Mesendoderm (in vitro differentiated cells): Measurements from ENCODE around the gene SLAMF6.
A peak's percentile ranks its signal among the peaks of the same experiment; 100 is the strongest.

Source experiments
- DNase-seq: peaks from one replicate; pipeline ENCODE4 v3.0.0; 2013
- H2AK5ac ChIP-seq: 2 replicates; pipeline ENCODE4 v1.6.1; 2013; ENCODE audit warnings: low read length, inconsistent platforms
- H2BK120ac ChIP-seq: 2 replicates; pipeline ENCODE4 v1.6.1; 2013; ENCODE audit warnings: low read depth, mild to moderate bottlenecking, low read length, moderate library complexity, mixed read lengths
- H2BK15ac ChIP-seq: replicated peaks from 2 replicates; pipeline ENCODE4 v1.6.1; 2013; ENCODE audit warnings: low read depth, mild to moderate bottlenecking, moderate library complexity
- H2BK5ac ChIP-seq: 2 replicates; pipeline ENCODE4 v1.6.1; 2013; ENCODE audit warnings: low read length, inconsistent platforms
- H3K18ac ChIP-seq: 2 replicates; pipeline ENCODE4 v1.6.1; 2013; ENCODE audit warnings: mild to moderate bottlenecking, low read length, mixed read lengths
- H3K23ac ChIP-seq: one replicate; pipeline ENCODE4 v1.6.1; 2013; ENCODE audit warnings: low read length
- H3K27ac ChIP-seq: 2 replicates; pipeline ENCODE4 v1.5.1; 2013; ENCODE audit warnings: low read depth, mild to moderate bottlenecking, inconsistent platforms, low read length, moderate library complexity
- H3K27me3 ChIP-seq: 2 replicates; pipeline ENCODE4 v1.6.1; 2013; ENCODE audit warnings: low read length, control low read depth, mild to moderate bottlenecking, inconsistent platforms; ENCODE audit not compliant: insufficient read depth, poor library complexity
- H3K36me3 ChIP-seq: 2 replicates; pipeline ENCODE4 v1.6.1; 2013; ENCODE audit warnings: low read length, inconsistent platforms; ENCODE audit not compliant: control insufficient read depth, insufficient read depth
- H3K4ac ChIP-seq: one replicate; pipeline ENCODE4 v1.6.1; 2013; ENCODE audit warnings: low read depth, mild to moderate bottlenecking, low read length, moderate library complexity
- H3K4me1 ChIP-seq: 2 replicates; pipeline ENCODE4 v1.6.1; 2013; ENCODE audit warnings: low read depth, low read length, inconsistent platforms; ENCODE audit not compliant: control insufficient read depth
- H3K4me2 ChIP-seq: 2 replicates; pipeline ENCODE4 v1.6.1; 2013; ENCODE audit warnings: low read length
- H3K4me3 ChIP-seq: 2 replicates; pipeline ENCODE4 v1.5.1; 2013; ENCODE audit warnings: mild to moderate bottlenecking, low read length
- H3K56ac ChIP-seq: one replicate; pipeline ENCODE4 v1.6.1; 2013; ENCODE audit warnings: low read length
- H3K79me1 ChIP-seq: 2 replicates; pipeline ENCODE4 v1.6.1; 2013; ENCODE audit warnings: low read length, inconsistent platforms
- H3K79me2 ChIP-seq: 2 replicates; pipeline ENCODE4 v1.6.1; 2013; ENCODE audit warnings: mild to moderate bottlenecking, low read length; ENCODE audit not compliant: control insufficient read depth, insufficient read depth
- H3K9ac ChIP-seq: 2 replicates; pipeline ENCODE4 v1.6.1; 2013; ENCODE audit warnings: low read length, inconsistent platforms
- H4K5ac ChIP-seq: one replicate; pipeline ENCODE4 v1.6.1; 2013; ENCODE audit warnings: low read length
- H4K8ac ChIP-seq: one replicate; pipeline ENCODE4 v1.6.1; 2013; ENCODE audit warnings: low read depth, mild to moderate bottlenecking, control low read depth, low read length, moderate library complexity
- WGBS: extraction: QIAGEN DNeasy Blood & Tissue Kit; methylation state at CpG from one replicate; pipeline ENCODE4 v1.1.7; 2013; ENCODE audit warnings: low lambda C conversion rate, missing lambda C conversion rate; ENCODE audit not compliant: insufficient coverage; ENCODE audit errors: extremely low coverage; 5-methylcytosine and 5-hydroxymethylcytosine counted together

SLAMF6 gene

DNA sequence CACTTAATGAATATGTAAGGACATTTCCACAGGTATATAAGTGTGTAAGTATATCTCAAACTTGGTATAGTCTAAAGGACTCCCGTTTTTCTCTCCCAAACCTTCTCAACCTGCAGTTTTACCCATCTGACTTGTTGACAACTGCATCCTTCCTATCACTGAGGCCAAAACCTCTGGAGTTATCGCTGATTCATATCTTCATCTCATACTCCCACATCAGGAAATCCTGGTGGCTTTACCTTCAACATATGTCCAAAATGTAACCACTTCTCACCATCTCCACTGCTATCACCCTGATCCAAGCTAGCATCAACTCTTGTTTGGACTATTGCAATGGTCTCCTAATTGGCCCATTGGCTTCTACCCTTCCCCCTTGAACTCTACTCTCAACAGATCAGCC lies 30.4 kb downstream of the SLAMF6 start:
- Histone ChIP-seq H3K4ac (no peak overlapping the region), H3K23ac (no peak overlapping the region), H2BK15ac (no peak overlapping the region), H3K79me1 (no peaks in the 10 kb centered on the region), H4K8ac (no peak overlapping the region), H3K18ac (no peak overlapping the region), H2BK5ac (no peak overlapping the region), H3K9ac (no peak overlapping the region), H3K36me3 (no peaks in the 10 kb centered on the region), H3K4me2 (no peak overlapping the region), H3K79me2 (no peaks in the 10 kb centered on the region), H3K56ac (no peak overlapping the region), H3K4me1 (no peaks in the 10 kb centered on the region), H4K5ac (no peak overlapping the region), H2BK120ac (no peak overlapping the region), H3K27me3 (no peaks in the 10 kb centered on the region), H3K27ac (no peak overlapping the region), H2AK5ac (no peak overlapping the region), H3K4me3 (no peak overlapping the region)
- DNase-seq = no peak
- no CpG with 5 or more reads among the region's 2 CpGs for WGBS

DNA sequence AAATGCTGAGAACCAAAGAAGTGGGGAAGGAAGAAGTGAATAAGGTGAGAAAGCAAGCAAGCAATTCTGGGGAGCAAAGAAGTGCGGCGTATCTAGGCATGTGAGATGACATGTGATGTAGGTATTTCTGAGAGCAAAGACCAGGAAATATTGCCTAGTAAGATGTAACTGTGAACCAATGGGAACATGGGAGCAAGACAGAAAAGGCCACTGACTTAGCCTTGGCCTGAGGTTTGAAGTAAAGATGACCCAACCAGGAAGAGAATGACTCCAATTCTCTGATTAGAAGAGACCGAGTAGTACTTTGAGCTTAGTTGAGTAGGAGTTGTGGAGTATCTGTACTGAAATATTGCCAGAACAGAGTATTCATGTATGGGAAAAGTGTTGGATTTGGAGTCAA lies 31.1 kb downstream of the SLAMF6 start:
- Histone ChIP-seq H3K4me3 (no peak overlapping the region), H2BK5ac (no peak overlapping the region), H3K23ac (no peak overlapping the region), H3K9ac (no peak overlapping the region), H4K5ac (no peak overlapping the region), H3K79me1 (no peaks in the 10 kb centered on the region), H2BK15ac (no peak overlapping the region), H3K4me1 (no peaks in the 10 kb centered on the region), H3K27ac (no peak overlapping the region), H2BK120ac (no peak overlapping the region), H3K56ac (no peak overlapping the region), H3K36me3 (no peaks in the 10 kb centered on the region), H3K4me2 (no peak overlapping the region), H3K27me3 (no peaks in the 10 kb centered on the region), H3K79me2 (no peaks in the 10 kb centered on the region), H3K18ac (no peak overlapping the region), H2AK5ac (no peak overlapping the region), H3K4ac (no peak overlapping the region), H4K8ac (no peak overlapping the region)
- DNase-seq = no peak
- no CpG with 5 or more reads among the region's 3 CpGs for WGBS

DNA sequence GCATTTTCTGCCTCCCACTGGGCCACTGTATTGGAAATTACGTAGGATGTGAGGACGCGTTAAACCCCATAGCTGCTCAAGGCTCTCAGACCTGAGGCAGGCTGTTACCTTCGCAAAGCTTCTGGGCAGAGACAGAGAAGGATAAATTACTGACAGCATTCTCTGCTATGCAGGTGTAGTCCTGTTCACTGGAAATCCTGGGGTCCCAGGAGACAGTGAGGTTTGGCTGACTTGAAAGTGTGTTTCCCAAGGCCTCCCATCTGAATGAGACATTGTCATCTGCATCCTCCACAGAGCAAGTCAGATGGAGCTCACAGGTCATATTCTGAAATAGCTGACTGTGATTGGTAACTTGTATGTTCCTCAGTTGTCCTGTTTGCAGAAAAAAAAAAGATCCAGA lies 32.0 kb downstream of the SLAMF6 start:
- H2BK5ac ChIP-seq = no peak overlapping the region
- no peak overlapping the region for H3K4ac ChIP-seq
- no peaks in the 10 kb centered on the region for H3K36me3 ChIP-seq
- DNase-seq = no peak
- H3K27ac ChIP-seq = no peak overlapping the region
- H2BK15ac ChIP-seq = no peak overlapping the region
- no peak overlapping the region for H3K56ac ChIP-seq
- H4K8ac ChIP-seq = no peak overlapping the region
- no peak overlapping the region for H3K23ac ChIP-seq
- no peak overlapping the region for H3K18ac ChIP-seq
- WGBS = no CpG with 5 or more reads among the region's 4 CpGs
- H3K4me2 ChIP-seq = no peak overlapping the region
- H3K27me3 ChIP-seq = no peaks in the 10 kb centered on the region
- no peak overlapping the region for H3K9ac ChIP-seq
- H2AK5ac ChIP-seq = no peak overlapping the region
- no peak overlapping the region for H2BK120ac ChIP-seq
- no peak overlapping the region for H4K5ac ChIP-seq
- no peaks in the 10 kb centered on the region for H3K79me2 ChIP-seq
- no peak overlapping the region for H3K4me3 ChIP-seq
- no peaks in the 10 kb centered on the region for H3K79me1 ChIP-seq
- no peaks in the 10 kb centered on the region for H3K4me1 ChIP-seq

DNA sequence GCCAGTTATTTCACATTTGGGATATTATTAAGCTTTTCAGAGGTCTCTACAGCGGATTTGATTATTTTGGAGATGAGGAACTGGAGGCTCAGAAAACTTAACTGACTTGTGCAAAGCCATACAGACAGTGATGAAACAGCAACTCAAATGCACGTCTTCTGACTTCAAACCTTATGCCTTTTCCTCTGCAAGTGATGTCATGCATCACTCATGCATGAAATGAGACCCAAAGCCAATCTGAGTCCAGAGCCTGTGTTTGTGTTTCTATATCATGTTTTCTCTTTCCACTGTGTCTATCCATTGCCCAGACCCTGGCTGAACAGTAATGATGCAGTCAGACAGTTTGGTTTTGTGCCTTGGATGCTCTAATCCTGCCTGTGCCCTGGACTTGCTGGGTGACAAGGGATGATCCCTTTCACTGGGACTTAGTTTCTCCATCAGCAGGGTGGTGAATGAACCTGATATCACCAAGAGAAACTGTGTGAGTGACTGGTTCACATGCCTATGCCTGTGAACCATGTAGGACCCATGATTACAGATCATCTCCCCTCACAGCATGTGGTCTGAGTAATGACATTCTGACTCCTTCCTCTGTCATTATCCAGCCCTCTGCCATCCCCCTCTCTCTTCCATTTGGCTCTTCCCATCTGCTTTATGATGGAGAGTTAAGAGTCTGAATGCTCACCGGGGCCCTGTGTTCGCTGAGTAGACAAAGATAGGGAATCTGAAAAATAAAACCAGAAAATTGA lies 33.4 kb downstream of the SLAMF6 start:
- Histone ChIP-seq H2BK120ac (no peak overlapping the region), H4K8ac (no peak overlapping the region), H3K4me1 (no peaks in the 10 kb centered on the region), H3K4me3 (no peak overlapping the region), H3K9ac (no peak overlapping the region), H4K5ac (no peak overlapping the region), H3K27ac (no peak overlapping the region), H2BK15ac (no peak overlapping the region), H3K56ac (no peak overlapping the region), H3K79me2 (no peaks in the 10 kb centered on the region), H3K4me2 (no peak overlapping the region), H3K4ac (no peak overlapping the region), H3K18ac (no peak overlapping the region), H3K23ac (no peak overlapping the region), H3K79me1 (no peaks in the 10 kb centered on the region), H3K36me3 (no peaks in the 10 kb centered on the region), H2AK5ac (no peak overlapping the region), H2BK5ac (no peak overlapping the region), H3K27me3 (no peaks in the 10 kb centered on the region)
- DNase-seq = peak; percentile 45
- no CpG with 5 or more reads among the region's 4 CpGs for WGBS

DNA sequence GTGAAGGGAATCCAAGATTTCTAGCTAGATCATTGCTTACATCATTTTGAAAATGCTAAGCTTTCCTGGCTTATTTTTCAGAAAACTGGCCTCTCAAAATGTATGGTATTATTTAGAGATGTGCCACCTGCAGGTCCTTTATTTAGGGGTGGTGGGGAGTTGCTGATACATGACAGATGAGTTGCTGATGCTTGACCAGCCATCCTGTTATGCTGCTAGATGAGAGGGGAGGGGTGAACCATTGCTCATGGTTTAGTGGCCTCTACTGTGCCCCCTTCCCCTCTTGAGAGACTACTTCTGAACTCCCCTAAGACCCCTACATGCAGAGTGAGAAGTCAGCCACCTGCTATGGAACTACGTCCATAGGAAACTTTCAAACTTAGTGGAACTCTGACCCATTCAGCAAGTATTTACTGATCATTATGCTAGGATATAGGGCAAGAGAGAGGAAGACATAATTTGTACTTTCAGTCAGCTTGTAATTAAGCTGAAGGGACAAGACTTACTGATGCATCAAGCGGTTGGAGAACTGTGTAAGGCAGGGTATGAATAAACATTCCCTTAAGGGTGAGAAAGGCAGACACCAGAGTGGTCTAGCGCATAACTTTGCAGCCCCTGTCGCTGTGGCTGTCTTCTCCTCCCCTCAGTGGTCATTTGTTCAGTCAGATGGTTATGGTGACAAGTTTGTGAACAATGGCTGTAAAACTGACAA lies 34.6 kb downstream of the SLAMF6 start:
- no peaks in the 10 kb centered on the region for H3K36me3 ChIP-seq
- no peak overlapping the region for H3K9ac ChIP-seq
- no peak overlapping the region for H2BK120ac ChIP-seq
- H3K27me3 ChIP-seq = no peaks in the 10 kb centered on the region
- no peak overlapping the region for H2AK5ac ChIP-seq
- H3K27ac ChIP-seq = no peak overlapping the region
- H4K8ac ChIP-seq = no peak overlapping the region
- no peak overlapping the region for H3K4ac ChIP-seq
- no CpG with 5 or more reads among the region's 4 CpGs for WGBS
- no peak overlapping the region for H2BK15ac ChIP-seq
- no peak overlapping the region for H2BK5ac ChIP-seq
- H3K79me2 ChIP-seq = no peaks in the 10 kb centered on the region
- no peaks in the 10 kb centered on the region for H3K79me1 ChIP-seq
- no peak overlapping the region for H3K56ac ChIP-seq
- H3K4me3 ChIP-seq = no peak overlapping the region
- H3K4me2 ChIP-seq = no peak overlapping the region
- no peak overlapping the region for H3K18ac ChIP-seq
- no peak overlapping the region for H4K5ac ChIP-seq
- no peaks in the 10 kb centered on the region for H3K4me1 ChIP-seq
- DNase-seq = no peak
- no peak overlapping the region for H3K23ac ChIP-seq
